SIG-M5 treated with dmso at 0.1 percent for 504 hours (cell line): ENCODE results near the gene CTTNBP2NL.
A peak's percentile ranks its signal among the peaks of the same experiment; 100 is the strongest.
"Not testable (repeated sequence)": the region's sequence is repeated elsewhere in the genome, so short reads cannot be mapped to it uniquely, and the experiment has no call there.

ENCODE experiments used
- DNase-seq: peaks from one replicate; lab custom pipeline; 2025; ENCODE audit not compliant: unreplicated experiment; lab: John Stamatoyannopoulos, UW

Gene CTTNBP2NL

GRCh38 chr1:112418099-112418892, 22.3 kb downstream of the CTTNBP2NL start:
- DNase-seq = no peak

GRCh38 chr1:112423207-112423606, 27.2 kb downstream of the CTTNBP2NL start:
- DNase-seq = no peak

GRCh38 chr1:112423666-112424065, 27.7 kb downstream of the CTTNBP2NL start:
- not testable (repeated sequence) for DNase-seq

GRCh38 chr1:112429749-112430148, 33.7 kb downstream of the CTTNBP2NL start:
- no peak for DNase-seq

- DNase-seq = peak; percentile 25
Observed at GRCh38 chr1:112431038-112431437, 35.0 kb downstream of the CTTNBP2NL start.

GRCh38 chr1:112435448-112435847, 39.4 kb downstream of the CTTNBP2NL start:
- DNase-seq = no peak

GRCh38 chr1:112436384-112437156, 40.6 kb downstream of the CTTNBP2NL start:
- DNase-seq = no peak

GRCh38 chr1:112438156-112438555, 42.1 kb downstream of the CTTNBP2NL start:
- DNase-seq = not testable (repeated sequence)

GRCh38 chr1:112439592-112439991, 43.6 kb downstream of the CTTNBP2NL start:
- DNase-seq = no peak

- no peak for DNase-seq
Observed at GRCh38 chr1:112440574-112440973, 44.6 kb downstream of the CTTNBP2NL start.

GRCh38 chr1:112444269-112444668, 48.3 kb downstream of the CTTNBP2NL start:
- no peak for DNase-seq

- DNase-seq = no peak
Observed at GRCh38 chr1:112445596-112445995, 49.6 kb downstream of the CTTNBP2NL start.

GRCh38 chr1:112446411-112446810, 50.4 kb downstream of the CTTNBP2NL start:
- no peak for DNase-seq

- no peak for DNase-seq
Observed at GRCh38 chr1:112448904-112449629, 53.1 kb downstream of the CTTNBP2NL start.

- DNase-seq = no peak
Observed at GRCh38 chr1:112449630-112449983, 53.6 kb downstream of the CTTNBP2NL start.

- DNase-seq = no peak
Observed at GRCh38 chr1:112450773-112451172, 54.8 kb downstream of the CTTNBP2NL start.

GRCh38 chr1:112451301-112451700, 55.3 kb downstream of the CTTNBP2NL start:
- not testable (repeated sequence) for DNase-seq

- no peak for DNase-seq
Observed at GRCh38 chr1:112453876-112454275, 57.9 kb downstream of the CTTNBP2NL start.

- DNase-seq = no peak
Observed at GRCh38 chr1:112454316-112454715, 58.3 kb downstream of the CTTNBP2NL start.

- no peak for DNase-seq
Observed at GRCh38 chr1:112457241-112457640, 61.2 kb downstream of the CTTNBP2NL start.

- no peak for DNase-seq
Observed at GRCh38 chr1:112457955-112458354, 61.9 kb downstream of the CTTNBP2NL start.

- DNase-seq = no peak
Observed at GRCh38 chr1:112458756-112459155, 62.7 kb downstream of the CTTNBP2NL start.
